UCSD-AML1 (cell line): ENCODE measurements around the gene RNF38.
"Not testable (repeated sequence)": the region's sequence is repeated elsewhere in the genome, so short reads cannot be mapped to it uniquely, and the experiment has no call there.

Experiments used
- DNase-seq: peaks from one replicate; lab custom pipeline; 2025; ENCODE audit not compliant: unreplicated experiment; lab: John Stamatoyannopoulos, UW

RNF38 gene

DNA sequence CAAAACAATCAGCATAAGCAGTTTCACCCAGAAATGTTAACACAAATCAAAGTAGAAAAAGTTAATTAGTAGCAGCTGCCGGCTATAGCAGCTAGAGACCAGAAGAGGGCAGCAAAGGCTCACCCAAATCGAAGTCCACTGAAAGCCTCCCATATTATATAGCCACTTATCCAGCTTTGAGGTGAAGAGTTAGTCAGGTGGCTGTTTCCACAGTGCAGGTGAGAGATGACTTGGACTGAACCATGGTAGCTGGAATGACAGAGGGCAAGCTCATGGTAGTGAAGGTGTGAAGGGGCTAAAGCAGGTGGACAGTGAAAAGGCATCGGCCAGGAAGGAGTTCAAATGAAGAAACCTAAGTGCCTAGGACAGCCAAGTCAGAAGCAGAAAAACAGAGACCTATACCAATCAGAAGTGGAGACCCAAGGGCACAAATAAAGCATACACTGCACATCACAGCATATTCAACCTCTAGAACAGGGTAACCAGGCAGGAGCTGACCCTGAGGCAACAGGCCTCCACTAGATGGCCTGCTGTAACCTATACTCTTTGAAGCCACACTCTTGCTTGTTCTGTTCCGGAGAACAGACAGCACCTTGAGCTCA lies 7.2 kb upstream of the RNF38 start:
- DNase-seq, result peak; percentile 44

GRCh38 chr9:36402536-36402935 lies 2.5 kb upstream of the RNF38 start:
- no peak for DNase-seq

DNA sequence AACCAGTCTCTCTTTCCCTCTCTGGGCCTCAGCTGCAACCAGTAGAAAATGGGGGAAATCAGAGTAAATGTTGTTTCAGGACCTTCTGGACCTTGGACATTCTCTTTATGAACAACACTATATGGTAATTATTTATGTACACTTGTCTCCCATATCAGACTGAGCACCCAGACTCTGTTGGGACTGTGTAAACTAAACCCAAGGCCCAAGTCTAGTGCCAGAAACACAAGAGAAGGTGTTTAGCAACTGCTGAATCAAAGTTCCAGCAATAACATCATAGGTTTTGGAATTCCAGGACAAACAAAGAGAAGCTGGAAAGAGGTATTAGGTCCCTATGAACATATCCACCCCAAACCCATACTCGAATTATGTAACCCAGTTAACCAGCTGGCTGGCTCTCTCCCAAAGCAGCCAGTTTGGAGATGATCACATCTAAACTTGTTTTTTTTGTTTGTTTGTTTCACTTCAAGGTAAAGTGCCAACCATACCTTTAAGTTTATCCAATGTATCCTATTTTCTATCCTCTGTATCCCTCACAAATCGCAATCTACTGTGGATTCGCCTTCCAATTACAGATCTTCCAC lies 1.9 kb upstream of the RNF38 start:
- DNase-seq, result no peak

DNA sequence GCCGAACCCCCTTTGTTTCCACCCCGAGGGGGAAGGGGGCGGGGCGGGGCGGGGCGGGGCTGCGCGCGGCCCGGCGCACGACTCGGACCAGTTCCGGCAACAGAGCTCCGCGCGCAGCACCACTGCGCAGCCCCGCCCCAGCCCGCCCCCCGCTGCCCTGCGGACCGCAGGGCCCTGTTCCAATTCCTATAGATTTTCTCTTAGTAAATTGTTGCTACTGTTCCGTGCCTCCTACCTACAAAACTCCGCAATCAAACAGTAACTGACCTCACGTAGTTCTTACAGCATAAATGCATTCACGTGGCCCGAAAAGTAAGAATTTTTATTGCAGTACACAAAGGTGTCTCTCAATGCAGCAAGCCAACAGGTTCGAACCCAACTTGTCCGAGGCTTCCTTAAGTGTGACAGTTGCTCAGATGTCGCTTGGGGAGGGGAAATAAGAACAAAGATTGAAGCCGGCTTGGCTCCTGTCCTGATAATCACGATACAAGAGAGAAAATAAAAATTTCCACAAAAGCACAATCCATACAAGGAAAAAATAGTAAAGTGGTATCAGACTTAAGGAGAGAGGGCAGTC lies 1.2 kb upstream of the RNF38 start:
- DNase-seq, result peak; percentile 95

GRCh38 chr9:36400332-36401163 lies 479 bp upstream of the RNF38 start:
- DNase-seq, result peak; percentile 95

GRCh38 chr9:36398745-36399144 lies 1.3 kb downstream of the RNF38 start:
- no peak for DNase-seq

DNA sequence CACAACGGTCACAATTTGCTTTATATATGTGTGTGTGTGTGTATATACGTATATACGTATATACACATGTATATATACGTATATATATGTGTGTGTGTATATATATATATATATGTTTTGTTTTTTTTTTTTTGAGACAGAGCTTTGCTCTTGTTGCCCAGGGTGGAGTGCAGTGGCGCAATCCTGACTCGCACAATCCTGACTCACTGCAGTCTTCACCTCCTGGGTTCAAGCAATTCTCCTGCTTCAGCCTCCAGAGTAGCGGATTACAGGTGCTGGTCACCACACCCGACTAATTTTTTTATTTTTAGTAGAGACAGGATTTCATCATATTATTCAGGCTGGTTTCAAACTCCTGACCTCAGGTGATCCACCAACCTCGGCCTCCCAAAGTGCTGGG lies 3.1 kb downstream of the RNF38 start:
- no peak for DNase-seq

DNA sequence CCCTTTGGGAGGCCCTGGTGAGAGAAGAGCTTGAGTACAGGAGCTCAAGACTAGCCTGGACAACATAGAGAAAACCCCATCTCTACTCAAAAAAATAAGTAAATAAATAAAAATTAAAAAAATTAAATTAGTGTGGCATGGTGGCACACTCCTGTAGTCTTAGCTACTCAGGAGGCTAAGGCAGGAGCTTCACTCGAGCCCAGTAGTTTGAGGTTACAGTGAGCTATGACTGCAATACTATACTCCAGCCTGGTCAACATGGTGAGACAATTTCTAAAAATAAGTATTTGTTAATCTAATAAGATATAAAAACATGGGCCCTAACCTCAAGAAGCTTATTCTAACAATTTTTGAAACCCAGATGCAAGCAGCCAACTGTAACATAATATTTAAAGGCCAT lies 7.6 kb downstream of the RNF38 start:
- no peak for DNase-seq

- no peak for DNase-seq
These were observed 10.5 kb downstream of the RNF38 start for GRCh38 chr9:36389590-36389989.

- DNase-seq, result not testable (repeated sequence)
These were observed 13.6 kb downstream of the RNF38 start for GRCh38 chr9:36386396-36386965.

DNA sequence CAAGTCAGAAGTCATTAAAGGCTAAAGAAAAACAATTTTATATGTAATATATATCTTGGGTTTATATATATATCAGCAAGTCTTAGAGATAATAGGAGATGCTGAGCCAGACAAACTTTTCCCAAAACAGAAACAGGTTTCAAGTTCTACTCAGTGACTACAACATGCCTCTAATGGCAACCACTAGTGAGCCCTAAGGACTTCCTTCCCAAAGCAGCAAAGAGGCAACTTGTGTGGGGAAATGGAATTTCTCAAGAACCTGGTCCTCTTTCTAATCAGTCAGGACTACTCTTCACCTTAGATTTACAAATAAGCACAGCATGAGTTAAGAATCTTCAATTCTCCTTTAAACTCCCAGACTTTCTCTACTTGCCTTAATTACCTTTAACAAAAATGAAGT lies 17.6 kb downstream of the RNF38 start:
- DNase-seq, result no peak

GRCh38 chr9:36364577-36364976 lies 35.5 kb downstream of the RNF38 start:
- DNase-seq, result no peak

GRCh38 chr9:36363448-36363847 lies 36.6 kb downstream of the RNF38 start:
- DNase-seq, result no peak

- no peak for DNase-seq
These were observed 41.6 kb downstream of the RNF38 start for GRCh38 chr9:36358486-36358885.

DNA sequence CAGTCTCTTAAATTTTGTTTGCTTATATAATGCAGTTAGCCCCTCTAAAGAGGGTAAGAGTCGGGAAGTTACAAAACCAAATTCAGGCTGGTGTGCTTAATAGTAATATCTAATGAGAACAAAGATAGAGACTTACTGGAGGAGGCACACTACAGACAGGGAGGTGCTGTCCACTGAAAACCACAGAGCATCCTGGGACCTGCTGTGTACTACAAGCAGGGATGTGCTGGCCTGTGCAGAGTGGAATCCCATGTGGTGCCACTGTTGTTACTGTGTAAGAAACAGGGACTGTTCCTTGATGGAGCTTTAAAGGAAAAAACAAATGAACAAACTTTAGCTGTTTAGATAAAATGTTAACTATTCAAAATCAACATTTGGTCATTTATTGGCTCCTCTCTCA lies 42.4 kb downstream of the RNF38 start:
- DNase-seq, result no peak

- no peak for DNase-seq
These were observed 53.5 kb downstream of the RNF38 start for GRCh38 chr9:36346569-36346968.

- no peak for DNase-seq
These were observed 54.8 kb downstream of the RNF38 start for GRCh38 chr9:36345103-36345846.

DNA sequence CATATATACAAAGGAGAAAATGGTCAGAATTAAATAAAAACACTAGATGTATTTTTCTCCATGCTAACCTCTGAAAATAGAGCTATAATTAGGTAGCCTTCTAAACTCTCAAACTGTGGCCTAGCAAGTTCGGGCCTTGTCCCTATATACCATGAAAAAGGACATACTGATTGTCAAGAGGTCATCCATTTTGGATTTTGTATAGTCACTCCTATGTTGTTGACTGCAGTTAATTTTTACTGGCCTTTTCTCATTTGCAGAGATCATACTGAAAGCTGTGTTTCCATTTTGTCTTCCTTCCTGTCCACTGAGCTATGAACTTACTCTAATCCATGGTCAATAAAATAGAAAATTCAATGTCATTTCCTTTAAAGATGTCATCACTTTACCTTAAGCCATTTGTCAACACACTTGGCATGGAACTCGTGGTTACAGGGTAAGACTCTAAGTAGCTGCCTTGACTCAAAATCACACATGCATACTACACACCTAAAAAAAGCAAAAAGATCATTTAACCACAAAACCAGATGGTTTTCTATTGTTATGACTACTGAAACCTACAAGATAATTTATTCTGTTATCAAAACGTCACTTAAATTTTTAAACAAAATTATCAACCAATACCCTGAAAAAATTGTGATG lies 58.0 kb downstream of the RNF38 start:
- DNase-seq, result no peak

GRCh38 chr9:36337865-36338264 lies 62.2 kb downstream of the RNF38 start:
- no peak for DNase-seq

DNA sequence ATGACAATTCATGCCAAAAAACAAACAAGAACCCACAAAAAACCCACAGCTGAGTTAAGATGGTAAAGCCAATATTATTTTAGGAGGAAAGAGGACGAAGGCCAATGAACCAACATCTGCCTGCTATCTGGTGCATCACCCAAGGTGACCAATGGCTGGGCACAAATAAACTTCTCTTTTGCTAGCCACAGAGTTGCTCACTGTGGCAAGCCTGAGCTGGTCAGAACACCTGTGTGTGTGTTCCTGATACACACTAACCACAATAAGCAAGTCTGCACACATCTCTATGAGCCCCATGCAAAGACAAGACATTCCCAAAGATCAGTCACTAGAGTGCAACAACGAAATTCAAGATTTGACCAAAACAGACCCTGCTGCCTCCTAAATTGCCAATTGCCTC lies 63.1 kb downstream of the RNF38 start:
- DNase-seq, result no peak
